NCI-H748 treated with DMSO at 0.1 percent for 48 hours (cell line): Measurements from ENCODE around the gene CXCR2.

Experiments used
- DNase-seq: peaks from one replicate; lab custom pipeline; 2025; lab: John Stamatoyannopoulos, UW

Gene CXCR2

DNA sequence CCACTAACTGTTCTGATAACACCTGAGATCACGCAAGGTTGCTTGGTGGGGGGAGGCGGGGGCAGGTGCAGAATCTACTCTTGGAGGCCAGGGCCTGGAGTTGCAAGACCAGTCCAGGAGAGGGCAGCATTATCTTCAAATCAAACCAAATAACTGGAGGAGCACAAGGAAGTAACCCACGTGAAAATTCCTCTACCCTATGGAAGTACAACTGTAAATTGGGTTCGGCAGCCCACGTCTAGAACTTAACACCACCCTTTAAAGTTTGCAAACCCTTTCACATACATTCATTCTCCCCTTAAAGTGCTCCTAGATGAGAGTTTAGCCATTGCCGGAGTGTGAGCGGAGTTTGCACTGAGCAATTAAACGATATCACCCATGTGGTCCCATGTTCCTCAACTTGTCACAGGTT, 60.5 kb downstream of the CXCR2 start:
- peak; percentile 28 for DNase-seq
